ENCODE measurements around the gene PDP2. TPM values are rescaled to one million over a fixed set of nuclear protein-coding genes. Genes with fewer than 3 reads are reported as not detected.

PDP2 gene, protein sequence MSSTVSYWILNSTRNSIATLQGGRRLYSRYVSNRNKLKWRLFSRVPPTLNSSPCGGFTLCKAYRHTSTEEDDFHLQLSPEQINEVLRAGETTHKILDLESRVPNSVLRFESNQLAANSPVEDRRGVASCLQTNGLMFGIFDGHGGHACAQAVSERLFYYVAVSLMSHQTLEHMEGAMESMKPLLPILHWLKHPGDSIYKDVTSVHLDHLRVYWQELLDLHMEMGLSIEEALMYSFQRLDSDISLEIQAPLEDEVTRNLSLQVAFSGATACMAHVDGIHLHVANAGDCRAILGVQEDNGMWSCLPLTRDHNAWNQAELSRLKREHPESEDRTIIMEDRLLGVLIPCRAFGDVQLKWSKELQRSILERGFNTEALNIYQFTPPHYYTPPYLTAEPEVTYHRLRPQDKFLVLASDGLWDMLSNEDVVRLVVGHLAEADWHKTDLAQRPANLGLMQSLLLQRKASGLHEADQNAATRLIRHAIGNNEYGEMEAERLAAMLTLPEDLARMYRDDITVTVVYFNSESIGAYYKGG
- total RNA-seq (2022; extraction: Qiagen RNA extraction; ENCODE audit: low read depth), result 5.2 to 7.4 TPM (median 6.2 TPM) in 5 replicates

DNA sequence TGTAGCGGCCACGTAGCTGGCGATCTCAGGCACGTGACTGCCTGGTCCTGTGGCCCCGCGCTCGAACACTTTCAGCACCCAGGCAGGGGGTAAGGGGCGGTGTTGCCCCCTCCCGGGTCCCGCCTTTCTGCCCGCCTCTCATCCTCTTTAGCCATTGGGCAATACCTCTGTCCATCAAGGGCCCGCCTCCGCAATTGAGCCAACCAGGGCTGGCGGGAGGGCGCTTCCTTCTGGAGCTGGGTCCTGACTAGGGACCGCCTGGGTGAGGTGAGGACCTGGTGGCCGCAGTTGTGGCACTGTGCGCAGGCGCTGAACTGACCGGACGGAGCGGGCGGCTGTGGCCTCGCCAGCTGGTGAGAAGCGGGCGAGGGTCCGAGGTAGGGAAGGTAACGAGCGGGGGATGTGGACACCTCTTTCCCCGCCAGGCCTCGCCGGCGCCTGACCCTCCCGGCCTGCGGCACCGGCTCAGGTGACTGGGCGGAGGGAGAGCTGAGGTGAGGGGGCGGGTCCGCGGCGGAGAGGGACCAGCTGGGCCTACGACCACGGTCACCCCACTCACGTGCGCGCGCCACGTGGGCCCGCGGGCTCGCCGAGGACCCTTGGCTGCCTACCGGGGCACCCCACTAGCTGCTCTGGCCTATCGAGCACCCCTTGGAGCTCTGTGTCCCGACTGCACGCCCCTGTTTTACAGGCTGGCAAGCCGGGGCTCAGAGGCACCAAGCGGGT is at the start of gene PDP2:
TSS of gene PDP2 (plus strand) at position 228 of the 726 bp plus-strand sequence. CDS start 3,770 bp downstream, outside the sequence.

DNA sequence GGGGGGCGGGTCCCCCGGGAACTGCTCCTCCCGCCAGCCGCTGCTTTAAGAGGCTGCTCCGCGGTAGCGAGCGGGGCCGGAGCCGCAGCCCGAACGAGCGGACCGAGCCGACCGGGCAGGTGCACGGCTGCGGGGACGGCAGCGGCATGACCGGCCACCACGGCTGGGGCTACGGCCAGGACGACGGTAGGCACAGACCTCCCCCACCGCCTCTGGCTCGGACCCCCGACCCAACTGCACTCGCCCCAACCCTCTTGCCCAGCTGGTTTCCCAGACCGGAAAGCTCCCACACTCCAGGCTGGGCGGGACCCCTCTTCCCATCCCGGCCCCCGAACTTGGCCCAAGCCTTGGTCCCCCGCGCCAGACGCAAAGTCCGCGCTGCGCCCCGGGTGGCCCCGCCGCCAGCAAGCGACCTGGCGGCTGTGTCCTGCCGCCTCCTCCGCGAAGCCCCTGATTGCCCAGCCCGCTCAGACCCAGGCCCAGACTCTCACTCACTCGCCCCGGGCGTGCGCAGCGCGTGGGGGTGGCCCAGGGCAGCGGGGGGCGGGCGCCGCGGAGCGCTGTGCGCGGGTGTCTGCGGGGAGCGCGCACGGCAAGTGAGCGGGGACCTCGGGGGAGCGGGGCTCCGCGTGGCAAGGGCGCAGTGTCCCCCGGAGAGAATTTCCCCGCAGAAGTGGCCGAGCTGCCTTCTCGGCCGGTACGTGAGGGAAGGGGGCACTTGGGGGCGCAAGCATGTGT is 35.8 kb upstream of the PDP2 start, which contains the start of gene CA7:
TSS of gene CA7 (plus strand) at position 73 of the 738 bp plus-strand sequence. CDS start at position 147, 74 bp downstream.

DNA sequence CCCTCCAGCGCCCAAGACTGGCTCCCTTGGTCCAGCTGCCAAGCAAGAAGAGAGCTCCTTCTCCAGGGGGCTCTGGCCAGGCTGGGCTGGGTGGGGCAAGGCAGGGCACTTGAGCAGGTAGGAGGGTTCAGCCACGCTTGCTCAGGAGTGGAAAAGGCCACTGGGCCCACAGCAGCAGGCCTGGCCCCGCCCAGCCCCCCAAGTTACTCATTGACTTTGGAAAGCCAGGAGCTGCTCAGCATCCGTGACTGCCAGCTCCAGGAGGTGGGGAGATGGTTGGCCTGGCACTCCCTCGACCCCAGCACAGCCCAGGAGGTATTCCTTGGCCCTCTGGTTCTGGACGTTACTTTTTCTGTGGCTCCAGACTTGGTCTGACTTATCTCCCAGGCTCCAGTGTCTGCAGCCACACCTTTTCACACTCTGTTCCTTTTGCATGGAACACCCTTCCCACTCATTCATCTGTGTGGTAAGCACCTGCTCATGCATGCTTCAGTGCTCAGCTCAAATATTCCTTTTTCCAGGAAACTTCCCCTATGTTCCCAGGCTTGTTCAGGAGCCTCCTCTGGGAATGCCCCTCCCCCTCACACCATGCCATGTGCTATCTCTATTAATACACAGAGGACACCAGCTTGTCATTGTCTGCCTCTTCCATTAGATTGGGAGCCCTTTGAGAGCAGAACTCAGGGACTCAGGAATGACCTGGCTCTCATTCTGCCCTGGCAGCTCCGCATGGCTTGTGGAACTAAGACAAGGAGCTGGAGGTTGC is 38.7 kb downstream of the PDP2 start, which contains the start of gene CDH16:
TSS of gene CDH16 (minus strand) at position 83 of the 766 bp plus-strand sequence. CDS start 820 bp downstream, outside the sequence.

DNA sequence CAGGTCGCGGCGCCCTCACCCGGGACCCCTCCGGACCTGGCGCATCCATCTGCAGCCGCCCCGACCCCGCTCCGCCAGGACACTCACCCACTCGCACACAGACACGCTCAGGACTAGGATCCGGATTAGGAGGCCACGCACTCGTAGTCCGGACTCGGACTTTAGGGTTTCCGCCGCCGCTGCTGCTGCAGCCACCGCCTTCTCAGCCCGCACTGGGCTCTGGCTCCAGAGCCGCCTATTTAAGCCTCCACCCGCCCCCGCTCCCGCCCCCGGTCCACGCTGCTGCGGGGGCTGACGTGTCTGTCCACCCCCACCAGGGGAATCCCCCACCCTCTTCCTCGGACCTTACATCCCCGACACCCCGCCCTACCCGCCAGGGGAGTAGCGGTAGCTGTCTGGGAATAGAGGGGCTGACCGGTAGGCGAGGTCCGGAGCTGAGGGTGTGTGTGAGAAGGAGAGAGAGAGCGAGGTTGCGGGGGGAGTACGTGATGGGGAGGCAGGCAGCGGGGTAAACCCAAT is 45.1 kb downstream of the PDP2 start, which contains the start of gene RRAD:
TSS of gene RRAD (minus strand) at position 214 of the 519 bp plus-strand sequence. CDS start 356 bp downstream, outside the sequence.

DNA sequence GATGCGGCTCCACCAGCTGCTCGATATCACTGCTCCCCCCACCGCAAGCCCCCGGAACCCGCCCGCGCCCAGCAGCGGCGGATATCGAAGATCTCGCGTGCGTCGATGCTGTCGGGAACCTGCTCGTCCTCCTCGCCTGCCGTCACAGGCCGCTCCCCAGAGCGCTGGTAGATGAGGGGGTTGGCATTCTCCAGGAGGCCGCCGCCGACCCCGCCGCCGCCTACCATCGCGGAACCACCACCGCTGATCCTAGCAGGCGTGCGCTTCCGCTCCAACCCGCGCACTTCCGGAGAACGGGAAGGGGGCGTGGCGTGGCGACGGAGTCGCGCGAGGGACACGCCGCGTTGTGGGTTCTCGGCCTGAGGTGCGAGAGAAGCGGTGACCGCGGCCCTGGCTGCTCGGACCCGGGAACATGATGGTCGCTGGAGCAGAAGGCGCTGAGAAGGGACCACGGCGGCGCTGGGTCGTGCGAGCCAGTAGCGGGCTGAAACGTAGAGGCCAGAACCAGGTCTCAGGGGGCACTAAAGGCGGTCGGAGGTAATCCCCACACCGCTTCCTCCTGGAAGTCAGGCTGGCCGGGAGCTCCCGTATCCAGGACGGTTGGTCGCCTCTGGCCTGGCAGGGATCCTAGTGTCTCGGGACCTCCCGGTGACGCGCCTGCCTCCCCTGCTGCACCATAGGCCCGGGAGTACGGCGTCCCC is 54.0 kb downstream of the PDP2 start, which contains the start of gene CIAO2B:
TSS of gene CIAO2B (minus strand) at position 265 of the 701 bp plus-strand sequence. CDS start at position 227, 38 bp downstream.

DNA sequence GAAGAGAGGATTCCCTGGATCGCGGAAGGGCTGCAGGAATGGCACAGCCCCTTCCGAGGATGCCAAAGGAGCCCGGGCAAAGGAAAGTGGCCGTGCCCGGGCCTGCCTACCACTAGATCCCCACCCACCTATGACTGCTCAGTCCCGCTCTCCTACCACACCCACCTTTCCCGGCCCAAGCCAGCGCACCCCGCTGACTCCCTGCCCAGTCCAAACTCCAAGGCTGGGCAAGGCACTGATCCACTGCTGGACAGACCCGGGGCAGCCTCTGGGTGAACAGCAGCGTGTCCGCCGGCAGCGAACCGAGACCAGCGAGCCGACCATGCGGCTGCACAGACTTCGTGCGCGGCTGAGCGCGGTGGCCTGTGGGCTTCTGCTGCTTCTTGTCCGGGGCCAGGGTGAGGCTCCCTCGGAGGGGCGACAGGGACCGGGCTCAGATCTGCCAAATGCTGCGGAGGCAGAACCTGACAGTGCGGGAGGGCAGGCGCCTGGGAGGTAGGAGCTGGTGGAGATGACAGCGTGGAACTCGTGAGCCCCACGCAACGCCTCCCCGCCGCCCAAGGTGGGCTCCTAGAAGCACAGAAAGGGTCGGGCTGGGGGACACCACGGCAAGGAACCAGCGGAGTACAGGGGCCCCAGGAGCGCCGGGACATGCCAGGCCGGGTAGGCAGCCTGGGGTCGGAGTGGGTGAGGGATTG is 55.1 kb downstream of the PDP2 start, which contains the start of gene CES2:
TSS of gene CES2 (plus strand) at position 203 of the 698 bp plus-strand sequence. CDS start at position 323, 120 bp downstream.

Other genes starting within 250 kb of the PDP2 start
- 21.4 to 37.1 TPM (median 32.7 TPM) in 5 replicates for gene CMTM4, start 183.8 kb upstream of the PDP2 start, total RNA-seq (2022; extraction: Qiagen RNA extraction; ENCODE audit: low read depth)
- 36.7 to 58.9 TPM (median 55.7 TPM) in 5 replicates for gene DYNC1LI2, start 128.9 kb upstream of the PDP2 start, total RNA-seq (2022; extraction: Qiagen RNA extraction; ENCODE audit: low read depth)
- gene TERB1, start 78.9 kb upstream of the PDP2 start, total RNA-seq (2022; extraction: Qiagen RNA extraction; ENCODE audit: low read depth), result not detected in 5 replicates
- 55.9 to 74.8 TPM (median 66.5 TPM) in 5 replicates for gene NAE1, start 49.5 kb upstream of the PDP2 start, total RNA-seq (2022; extraction: Qiagen RNA extraction; ENCODE audit: low read depth)
- gene CA7, start 36.1 kb upstream of the PDP2 start, total RNA-seq (2022; extraction: Qiagen RNA extraction; ENCODE audit: low read depth), result not detected in 5 replicates
- 2.2 to 2.6 TPM (median 2.6 TPM) in 5 replicates for gene CDH16, start 38.4 kb downstream of the PDP2 start, total RNA-seq (2022; extraction: Qiagen RNA extraction; ENCODE audit: low read depth)
- 19.1 to 31.3 TPM (median 25.8 TPM) in 5 replicates for gene RRAD, start 45.0 kb downstream of the PDP2 start, total RNA-seq (2022; extraction: Qiagen RNA extraction; ENCODE audit: low read depth)
- gene CIAO2B, start 53.9 kb downstream of the PDP2 start, total RNA-seq (2022; extraction: Qiagen RNA extraction; ENCODE audit: low read depth), result 157 to 187 TPM (median 178 TPM) in 5 replicates
- 26.9 to 35.6 TPM (median 31.3 TPM) in 5 replicates for gene CES2, start 55.0 kb downstream of the PDP2 start, total RNA-seq (2022; extraction: Qiagen RNA extraction; ENCODE audit: low read depth)
- 1.8 to 2.5 TPM (median 2.3 TPM) in 5 replicates for gene CES3, start 80.8 kb downstream of the PDP2 start, total RNA-seq (2022; extraction: Qiagen RNA extraction; ENCODE audit: low read depth)
- 1.8 to 2.7 TPM (median 2.0 TPM) in 5 replicates for gene CES4A, start 108.1 kb downstream of the PDP2 start, total RNA-seq (2022; extraction: Qiagen RNA extraction; ENCODE audit: low read depth)
- gene CBFB, start 148.6 kb downstream of the PDP2 start, total RNA-seq (2022; extraction: Qiagen RNA extraction; ENCODE audit: low read depth), result 46.6 to 53.6 TPM (median 51.6 TPM) in 5 replicates
- 24.3 to 26.8 TPM (median 25.6 TPM) in 5 replicates for gene PHAF1, start 229.4 kb downstream of the PDP2 start, total RNA-seq (2022; extraction: Qiagen RNA extraction; ENCODE audit: low read depth)

Measured in A549 treated with GW870086 at 1 μM for 4 hours (cell line).